ENCODE results near the gene ZNF281. TPM values are rescaled to one million over a fixed set of nuclear protein-coding genes. Genes with fewer than 3 reads are reported as not detected.

ZNF281 gene
- total and polyA plus RNA-seq, 4 donors = 4.9 to 18.4 (median 13.1) TPM

GRCh38 chr1:200384818-200385390 is 24.9 kb downstream of the ZNF281 start (continued):
- TF ChIP-seq, protein P1, sequence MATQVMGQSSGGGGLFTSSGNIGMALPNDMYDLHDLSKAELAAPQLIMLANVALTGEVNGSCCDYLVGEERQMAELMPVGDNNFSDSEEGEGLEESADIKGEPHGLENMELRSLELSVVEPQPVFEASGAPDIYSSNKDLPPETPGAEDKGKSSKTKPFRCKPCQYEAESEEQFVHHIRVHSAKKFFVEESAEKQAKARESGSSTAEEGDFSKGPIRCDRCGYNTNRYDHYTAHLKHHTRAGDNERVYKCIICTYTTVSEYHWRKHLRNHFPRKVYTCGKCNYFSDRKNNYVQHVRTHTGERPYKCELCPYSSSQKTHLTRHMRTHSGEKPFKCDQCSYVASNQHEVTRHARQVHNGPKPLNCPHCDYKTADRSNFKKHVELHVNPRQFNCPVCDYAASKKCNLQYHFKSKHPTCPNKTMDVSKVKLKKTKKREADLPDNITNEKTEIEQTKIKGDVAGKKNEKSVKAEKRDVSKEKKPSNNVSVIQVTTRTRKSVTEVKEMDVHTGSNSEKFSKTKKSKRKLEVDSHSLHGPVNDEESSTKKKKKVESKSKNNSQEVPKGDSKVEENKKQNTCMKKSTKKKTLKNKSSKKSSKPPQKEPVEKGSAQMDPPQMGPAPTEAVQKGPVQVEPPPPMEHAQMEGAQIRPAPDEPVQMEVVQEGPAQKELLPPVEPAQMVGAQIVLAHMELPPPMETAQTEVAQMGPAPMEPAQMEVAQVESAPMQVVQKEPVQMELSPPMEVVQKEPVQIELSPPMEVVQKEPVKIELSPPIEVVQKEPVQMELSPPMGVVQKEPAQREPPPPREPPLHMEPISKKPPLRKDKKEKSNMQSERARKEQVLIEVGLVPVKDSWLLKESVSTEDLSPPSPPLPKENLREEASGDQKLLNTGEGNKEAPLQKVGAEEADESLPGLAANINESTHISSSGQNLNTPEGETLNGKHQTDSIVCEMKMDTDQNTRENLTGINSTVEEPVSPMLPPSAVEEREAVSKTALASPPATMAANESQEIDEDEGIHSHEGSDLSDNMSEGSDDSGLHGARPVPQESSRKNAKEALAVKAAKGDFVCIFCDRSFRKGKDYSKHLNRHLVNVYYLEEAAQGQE (IDR thresholded peaks at IDR 0.05) = no peak
- no peak for TF ChIP-seq EGR1 (IDR thresholded peaks at IDR 0.05; ENCODE audit: low read depth in 2 of 2)

DNA sequence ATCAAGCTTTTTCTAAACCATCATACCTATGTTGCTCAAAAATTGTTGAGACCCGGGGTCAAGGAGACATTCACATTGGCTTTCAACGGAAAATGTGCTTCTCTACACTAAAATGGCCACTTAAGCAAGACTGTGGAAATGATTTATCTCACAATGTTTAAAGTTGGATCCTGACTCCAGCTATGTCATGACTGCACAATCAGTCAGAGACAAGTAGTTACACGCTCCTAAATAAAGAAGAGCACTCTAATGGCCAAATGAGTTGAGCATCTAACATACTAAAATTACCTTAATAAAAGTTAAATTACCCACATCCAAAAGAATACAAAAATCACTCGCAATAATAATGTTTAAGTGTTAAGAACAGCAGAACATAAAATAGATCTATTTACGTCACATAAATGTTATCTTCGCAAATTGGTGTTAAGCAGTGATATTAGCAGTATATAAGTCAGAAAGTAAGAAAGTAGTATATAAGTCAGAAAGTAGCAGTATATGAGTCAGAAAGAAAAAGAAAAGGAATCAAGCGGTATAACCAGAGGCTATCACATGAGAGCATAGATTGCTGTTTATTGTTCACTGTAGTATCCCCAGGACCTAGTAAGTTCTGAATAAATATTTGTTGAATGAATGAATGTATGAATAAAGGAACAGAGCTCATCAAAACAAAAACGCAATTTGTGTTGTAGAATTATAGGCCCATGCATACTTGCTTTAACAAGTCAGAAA is 28.4 kb downstream of the ZNF281 start:
- Histone ChIP-seq H3K27ac (ENCODE audit: low read depth in 1 of 2, low read length in 2 of 2) (peak overlapping the region in 1 of 2 donors; percentile 89), H3K4me3 (ENCODE audit: low read depth in 1 of 3, low read length in 3 of 3) (no peak overlapping the region), H3K9ac (ENCODE audit: low read depth in 1 of 2, low read length in 2 of 2) (no peak overlapping the region), H3K36me3 (ENCODE audit: control insufficient read depth in 4 of 4, insufficient read depth in 3 of 4, low read depth in 1 of 4, low read length in 3 of 4) (no peaks in the 10 kb centered on the region), H3K9me3 (ENCODE audit: control insufficient read depth in 4 of 4, low read length in 3 of 4) (no peaks in the 10 kb centered on the region), H3K27me3 (ENCODE audit: control insufficient read depth in 4 of 4, insufficient read depth in 4 of 4, low read length in 3 of 4) (no peaks in the 10 kb centered on the region), H3K4me1 (ENCODE audit: control insufficient read depth in 4 of 4, insufficient read depth in 4 of 4, low read length in 3 of 4) (peaks cover 8 to 26% (median 12%) of the 10 kb centered on the region in 4 donors)
- DNase-seq (ENCODE audit: low spot score) = no peak
- TF ChIP-seq EGR1 (IDR thresholded peaks at IDR 0.05; ENCODE audit: low read depth in 2 of 2) (no peak), HNF4A (conservative IDR thresholded peaks at IDR 0.05) (no peak), JUND (IDR thresholded peaks at IDR 0.05) (no peak), ZBTB33 (IDR thresholded peaks at IDR 0.05) (no peak), YY1 (IDR thresholded peaks at IDR 0.05) (no peak), SP1 (IDR thresholded peaks at IDR 0.05) (no peak), FOXA1 (IDR thresholded peaks at IDR 0.05) (no peak)
- TF ChIP-seq, protein P2, sequence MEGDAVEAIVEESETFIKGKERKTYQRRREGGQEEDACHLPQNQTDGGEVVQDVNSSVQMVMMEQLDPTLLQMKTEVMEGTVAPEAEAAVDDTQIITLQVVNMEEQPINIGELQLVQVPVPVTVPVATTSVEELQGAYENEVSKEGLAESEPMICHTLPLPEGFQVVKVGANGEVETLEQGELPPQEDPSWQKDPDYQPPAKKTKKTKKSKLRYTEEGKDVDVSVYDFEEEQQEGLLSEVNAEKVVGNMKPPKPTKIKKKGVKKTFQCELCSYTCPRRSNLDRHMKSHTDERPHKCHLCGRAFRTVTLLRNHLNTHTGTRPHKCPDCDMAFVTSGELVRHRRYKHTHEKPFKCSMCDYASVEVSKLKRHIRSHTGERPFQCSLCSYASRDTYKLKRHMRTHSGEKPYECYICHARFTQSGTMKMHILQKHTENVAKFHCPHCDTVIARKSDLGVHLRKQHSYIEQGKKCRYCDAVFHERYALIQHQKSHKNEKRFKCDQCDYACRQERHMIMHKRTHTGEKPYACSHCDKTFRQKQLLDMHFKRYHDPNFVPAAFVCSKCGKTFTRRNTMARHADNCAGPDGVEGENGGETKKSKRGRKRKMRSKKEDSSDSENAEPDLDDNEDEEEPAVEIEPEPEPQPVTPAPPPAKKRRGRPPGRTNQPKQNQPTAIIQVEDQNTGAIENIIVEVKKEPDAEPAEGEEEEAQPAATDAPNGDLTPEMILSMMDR (IDR thresholded peaks at IDR 0.05; ENCODE audit: low read depth, low read length, missing input control) = no peak
- 94% methylated on average over 8 of the region's 8 CpGs for whole genome bisulfite sequencing

- H3K4me1 ChIP-seq (ENCODE audit: control insufficient read depth in 4 of 4, insufficient read depth in 4 of 4, low read length in 3 of 4) = peaks cover 8 to 26% (median 12%) of the 10 kb centered on the region in 4 donors
- no peaks in the 10 kb centered on the region for H3K9me3 ChIP-seq (ENCODE audit: control insufficient read depth in 4 of 4, low read length in 3 of 4)
- no peak overlapping the region for H3K9ac ChIP-seq (ENCODE audit: low read depth in 1 of 2, low read length in 2 of 2)
- no peaks in the 10 kb centered on the region for H3K27me3 ChIP-seq (ENCODE audit: control insufficient read depth in 4 of 4, insufficient read depth in 4 of 4, low read length in 3 of 4)
- DNase-seq (ENCODE audit: low spot score) = no peak
- H3K36me3 ChIP-seq (ENCODE audit: control insufficient read depth in 4 of 4, insufficient read depth in 3 of 4, low read depth in 1 of 4, low read length in 3 of 4) = no peaks in the 10 kb centered on the region
- no peak overlapping the region for H3K4me3 ChIP-seq (ENCODE audit: low read depth in 1 of 3, low read length in 3 of 3)
- WGBS = 54% methylated on average over 1 of the region's 1 CpG
- peak overlapping the region; percentile 84 to 89 for H3K27ac ChIP-seq (ENCODE audit: low read depth in 1 of 2, low read length in 2 of 2)
- peak; percentile 77 for TF ChIP-seq SP1 (IDR thresholded peaks at IDR 0.05)
- peak; percentile 45 for TF ChIP-seq YY1 (IDR thresholded peaks at IDR 0.05)
- TF ChIP-seq ZBTB33 (IDR thresholded peaks at IDR 0.05) = no peak
- peak in 1 of 2 donors; percentile 28 for TF ChIP-seq RXRA (IDR thresholded peaks at IDR 0.05)
- TF ChIP-seq HNF4A (conservative IDR thresholded peaks at IDR 0.05) = peak; percentile 95 to 96
- TF ChIP-seq JUND (IDR thresholded peaks at IDR 0.05) = no peak
- TF ChIP-seq RAD21 (IDR thresholded peaks at IDR 0.05) = peak in 1 of 2 donors; percentile 9
- no peak for TF ChIP-seq TAF1 (conservative IDR thresholded peaks at IDR 0.05)
- TF ChIP-seq HNF4G (IDR thresholded peaks at IDR 0.05) = peak; percentile 79
- no peak for TF ChIP-seq EGR1 (IDR thresholded peaks at IDR 0.05; ENCODE audit: low read depth in 2 of 2)
- no peak for TF ChIP-seq MAX (IDR thresholded peaks at IDR 0.05)
- no peak for TF ChIP-seq GABPA (IDR thresholded peaks at IDR 0.05 in 1 of 2, conservative IDR thresholded peaks at IDR 0.05 in 1 of 2)
- TF ChIP-seq, protein P2 (IDR thresholded peaks at IDR 0.05; ENCODE audit: low read depth, low read length, missing input control) = no peak
Measured at GRCh38 chr1:200380589-200381021, 29.2 kb downstream of the ZNF281 start.

Measured in liver (tissue), 9 donors.